Adrenal gland (tissue), 5 donors: ENCODE results near the gene PRRT4.

Source experiments
- CTCF ChIP-seq, 6 experiments: fragments of 450-650 bp in 4 of 6; fragments of 200-600 bp in 2 of 6; sonication (generic) in 1 of 6; IDR thresholded peaks; 1 replicate in 5 of 6; 2 replicates in 1 of 6; pipeline versions ENCODE4 v1.5.1 to v1.8.0; 2016 to 2021; ENCODE audit warnings: antibody characterized with exemption in 6 of 6, mild to moderate bottlenecking in 2 of 6, moderate library complexity in 1 of 6
- POLR2A ChIP-seq, 2 donors: fragments of 450-650 bp; IDR thresholded peaks; one replicate each; pipeline ENCODE4 v1.6.1; 2017; ENCODE audit warnings: antibody characterized with exemption in 2 of 2, mild to moderate bottlenecking in 2 of 2, moderate library complexity in 1 of 2
- donor health status: DM: no; HTN: no; CAD: no.

GRCh38 chr7:128370491-128370890 lies 9.0 kb upstream of the PRRT4 start:
- TF ChIP-seq CTCF (IDR thresholded peaks at IDR 0.05) (no peak), POLR2A (IDR thresholded peaks at IDR 0.05) (no peak)
